ENCODE results near the gene TUBGCP6.

TUBGCP6 gene

DNA sequence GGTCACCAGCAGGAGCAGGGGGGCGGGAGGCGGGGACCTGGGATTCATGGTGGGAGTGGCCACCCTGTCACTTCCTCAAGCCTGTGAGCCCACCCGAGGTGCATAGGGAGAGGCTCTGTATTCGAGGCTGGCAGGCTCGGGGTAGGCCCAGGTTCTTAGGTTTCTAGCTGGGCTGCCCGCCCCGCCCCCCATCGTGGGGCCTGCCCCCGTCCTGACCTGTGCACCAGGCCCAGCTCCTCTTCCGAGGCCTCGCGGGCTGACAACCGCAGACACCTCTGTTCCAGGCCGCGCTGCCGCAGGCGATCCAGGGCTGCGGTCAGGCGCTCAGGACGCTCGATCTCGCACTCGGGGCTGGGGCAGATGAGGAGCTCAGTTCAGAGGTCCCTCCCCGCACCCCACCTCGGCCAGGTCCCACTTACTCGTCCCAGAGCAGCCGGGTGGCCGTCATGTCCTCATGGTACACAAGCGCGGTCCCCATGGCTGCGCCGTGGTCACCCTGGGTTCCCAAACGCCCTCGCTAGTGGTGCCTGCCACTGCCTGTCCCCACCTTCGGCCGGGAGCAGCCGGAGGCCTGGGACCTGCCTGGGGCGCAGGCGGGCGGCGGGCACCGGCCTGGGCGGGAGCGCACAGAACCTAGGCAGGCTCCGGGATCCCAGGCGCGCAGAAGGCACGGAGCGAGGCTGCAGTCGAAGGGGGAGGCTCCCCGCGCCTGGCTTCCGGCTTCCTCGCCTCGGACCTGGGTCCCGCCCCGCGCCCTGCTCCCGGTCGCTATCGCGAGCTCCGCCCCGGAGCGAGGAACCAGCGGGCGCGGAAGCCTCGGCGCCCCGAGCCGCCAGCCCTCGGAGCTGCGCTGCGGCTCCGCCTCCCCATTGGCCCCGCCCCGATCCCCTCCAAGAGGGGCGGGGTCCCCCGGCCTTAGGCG is 6.0 kb upstream of the TUBGCP6 start, which contains the start of gene HDAC10:
Gene HDAC10 (minus strand): TSS at position 711 of the 922 bp plus-strand sequence. CDS start 233 bp downstream, at position 478.
- DNase-seq: peak; percentile 82

DNA sequence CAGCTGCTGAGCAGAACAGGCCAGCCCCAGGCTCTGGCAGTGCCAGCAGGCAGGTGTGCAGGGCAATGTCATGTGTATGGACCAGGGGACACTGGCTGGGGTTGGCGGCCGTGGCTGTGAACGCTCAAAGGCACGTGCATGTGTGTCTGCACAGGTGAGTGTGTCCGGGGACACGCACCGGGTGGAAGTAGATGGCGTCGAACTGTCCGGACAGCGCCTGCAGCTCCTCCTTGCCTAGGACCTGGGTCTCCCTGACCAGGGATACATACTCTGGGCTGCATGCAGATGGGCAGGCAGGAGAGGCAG is 5.4 kb upstream of the TUBGCP6 start:
- DNase-seq: no peak

DNA sequence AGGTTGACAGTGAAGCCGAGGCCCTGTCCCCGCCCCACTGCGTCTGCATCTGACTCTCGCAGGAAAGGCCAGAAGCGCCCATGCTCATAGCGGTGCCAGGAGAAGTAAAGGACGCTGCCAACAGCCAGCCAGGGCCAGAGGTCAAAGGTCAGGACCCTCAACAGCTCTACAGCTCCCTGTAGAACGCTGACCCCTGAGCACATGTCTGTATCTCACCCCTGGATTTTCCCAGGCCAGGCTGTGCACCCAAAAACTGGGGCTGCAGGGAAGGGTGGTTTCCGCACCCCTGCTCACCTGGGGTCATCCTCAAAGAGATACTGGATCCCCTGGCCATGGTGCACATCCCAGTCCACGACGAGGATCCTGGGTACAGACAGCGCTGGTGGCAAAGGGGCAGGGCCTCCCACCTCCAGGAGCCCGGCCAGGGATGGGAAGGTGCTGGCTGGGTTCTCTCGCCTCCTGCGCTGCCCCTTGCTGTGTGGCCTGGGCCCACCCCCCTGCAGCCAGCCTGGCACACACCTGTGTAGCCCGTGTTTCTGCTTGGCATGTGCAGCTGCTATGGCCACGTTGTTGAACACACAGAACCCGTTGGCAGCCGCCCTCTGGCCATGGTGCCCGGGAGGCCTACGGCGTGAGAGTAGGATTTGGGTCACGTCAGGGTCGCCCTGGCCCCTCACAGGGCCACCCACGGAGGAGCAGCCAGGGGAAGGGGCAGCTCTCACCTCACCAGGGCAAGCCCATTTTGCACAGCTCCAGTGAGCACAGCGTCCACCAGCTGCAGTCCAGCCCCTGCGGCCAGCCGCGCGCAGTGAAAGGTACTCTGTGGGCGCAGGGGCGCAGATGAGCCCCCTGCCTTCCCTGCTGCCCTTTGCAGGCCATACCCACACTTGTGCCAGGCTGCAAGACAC is 4.8 kb upstream of the TUBGCP6 start:
- no peak for DNase-seq

DNA sequence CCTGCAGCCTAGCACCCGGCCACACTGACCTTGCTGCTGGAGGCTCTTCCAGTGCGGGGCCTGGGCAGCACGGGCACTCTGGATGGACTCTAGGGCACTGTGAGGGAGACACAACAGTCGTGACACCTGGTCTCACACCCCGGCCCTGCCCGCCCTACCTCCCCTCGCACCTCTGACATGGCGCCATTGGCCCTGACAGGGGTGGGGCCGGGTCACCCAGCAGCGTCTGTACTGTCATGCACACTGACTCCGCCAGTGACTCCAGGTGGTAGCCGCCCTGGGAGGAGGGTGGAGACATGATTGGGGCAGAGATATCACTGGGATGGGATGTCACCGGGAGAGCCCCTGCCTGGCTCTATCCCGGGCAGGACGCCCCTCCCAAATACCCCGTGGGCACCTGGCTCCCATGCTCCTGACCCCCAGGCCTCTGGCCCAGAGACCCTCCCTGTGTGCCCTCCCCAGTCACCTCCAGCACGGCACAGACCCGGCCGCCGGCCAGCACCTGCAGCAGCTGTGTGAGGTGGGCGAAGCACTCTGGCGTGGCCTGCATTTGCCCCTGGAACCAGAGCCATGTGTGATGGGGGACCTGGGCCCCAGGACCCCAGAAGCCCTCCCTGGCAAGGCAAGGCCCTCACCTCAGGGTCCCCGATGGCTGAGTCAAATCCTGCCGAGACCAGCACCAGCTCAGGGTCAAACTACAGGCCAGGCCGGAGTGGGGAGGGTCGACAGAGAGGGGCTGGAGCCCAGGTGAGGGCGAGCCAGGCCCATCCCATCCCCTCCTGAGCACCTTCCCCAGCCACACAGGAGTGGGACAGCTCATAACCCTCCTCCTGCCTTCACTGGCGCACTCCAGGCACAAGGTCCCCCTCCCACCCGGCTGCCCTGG is 3.6 kb upstream of the TUBGCP6 start:
- DNase-seq: no peak

DNA sequence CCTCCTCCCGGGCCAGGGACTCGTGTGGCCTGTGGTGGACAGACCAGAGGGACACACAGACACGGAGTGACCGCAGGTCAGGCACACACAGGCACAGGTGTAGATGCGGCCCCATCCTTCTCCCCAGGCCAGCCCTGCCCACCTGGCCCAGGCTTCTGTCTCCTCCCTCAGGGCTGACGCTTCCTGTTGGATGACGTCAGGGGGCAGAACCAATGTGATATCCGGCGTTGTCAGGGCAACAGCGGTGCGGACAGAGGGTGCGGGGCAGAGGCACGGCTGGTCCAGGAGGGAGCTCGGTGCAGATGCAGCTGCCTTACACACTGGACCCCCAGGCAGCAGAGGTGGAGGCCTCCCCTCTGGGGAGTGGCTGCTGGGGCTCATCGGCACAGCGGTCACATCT is 2.9 kb upstream of the TUBGCP6 start:
- DNase-seq: peak; percentile 55

DNA sequence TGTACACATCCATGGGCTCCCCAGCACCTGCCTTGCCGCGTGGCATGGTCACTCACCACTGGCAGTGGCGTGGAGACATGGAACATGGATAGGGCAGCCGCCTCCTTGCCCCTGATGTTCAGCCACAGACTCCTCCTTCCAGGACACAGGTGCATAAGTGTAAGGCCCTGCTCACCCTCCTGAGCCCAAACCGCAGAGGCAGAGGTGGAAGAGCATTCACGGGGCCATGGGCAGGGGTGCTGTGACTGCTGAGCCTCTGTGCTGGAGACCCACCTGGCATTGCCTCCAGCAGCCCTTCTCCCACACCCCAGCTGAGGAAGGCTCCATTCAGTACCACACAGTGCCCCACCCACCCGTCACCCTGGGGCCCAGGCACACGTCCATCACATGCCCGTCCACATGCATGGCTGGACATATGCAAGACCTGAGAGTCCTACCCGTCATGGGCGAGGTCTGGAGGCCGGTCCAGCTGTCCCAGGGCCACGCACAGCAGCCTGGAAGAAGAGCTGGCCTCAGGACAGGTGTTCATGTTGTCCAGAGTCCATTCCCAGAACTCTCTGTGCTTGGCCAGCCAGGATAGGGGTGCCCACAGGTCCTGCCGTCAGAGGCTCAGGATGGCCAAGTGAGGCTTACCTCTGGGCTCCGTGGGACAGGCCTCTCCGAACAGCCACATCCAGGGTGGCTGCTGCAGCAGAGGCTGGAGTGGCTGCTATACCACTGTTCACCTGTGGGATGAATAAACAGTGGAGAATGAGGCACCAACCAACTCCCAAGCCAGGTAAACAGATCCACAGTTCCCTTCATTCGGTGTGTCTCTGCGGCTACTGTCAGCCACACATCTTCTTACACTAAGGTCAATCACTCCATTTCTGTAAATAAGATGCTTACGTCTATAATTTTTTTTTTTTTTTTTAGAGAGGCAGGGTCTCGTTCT is 1.7 kb upstream of the TUBGCP6 start:
- no peak for DNase-seq

DNA sequence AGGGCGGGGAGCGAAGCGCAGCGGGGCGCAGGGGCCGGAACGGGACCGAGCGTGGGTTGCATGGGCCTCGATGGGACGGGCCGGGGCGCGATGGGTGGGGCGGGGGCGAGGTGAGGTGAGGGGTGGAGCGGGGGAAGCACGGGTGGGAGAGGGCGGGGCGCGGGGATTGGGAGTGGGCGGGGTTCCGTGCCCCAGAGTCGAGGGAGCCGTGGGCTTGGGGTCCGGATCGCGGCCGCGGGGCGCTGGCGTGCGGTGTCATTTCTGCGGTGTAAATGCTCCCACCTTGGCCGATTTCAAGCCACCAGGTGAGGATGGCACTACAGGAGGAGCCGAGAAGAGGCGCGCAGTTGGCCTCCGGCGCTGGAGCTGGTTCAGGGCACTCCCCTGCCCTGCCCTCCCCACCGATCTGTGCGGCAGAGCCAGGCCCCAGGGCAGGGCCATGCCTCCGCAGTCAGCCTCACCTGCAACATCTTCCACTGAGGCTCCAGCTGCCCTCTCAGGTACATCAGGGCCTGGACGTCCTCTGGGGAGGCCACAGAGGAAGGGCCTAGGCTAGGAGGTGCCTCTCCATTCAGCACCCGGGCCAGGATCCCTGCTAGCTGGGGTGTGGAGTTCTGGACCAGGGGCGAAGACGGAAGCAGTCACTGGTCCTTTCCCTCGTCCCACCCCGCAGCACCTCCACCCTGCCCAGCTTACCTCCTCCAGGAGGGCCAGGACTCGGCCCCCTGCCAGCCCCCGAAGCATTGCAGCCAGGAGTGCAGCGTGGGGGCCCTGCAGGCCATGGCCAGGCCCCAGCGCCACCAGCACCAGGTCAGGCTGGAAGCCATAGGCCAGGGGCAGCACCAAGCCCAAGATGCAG is 620 bp upstream of the TUBGCP6 start:
- DNase-seq: no peak

DNA sequence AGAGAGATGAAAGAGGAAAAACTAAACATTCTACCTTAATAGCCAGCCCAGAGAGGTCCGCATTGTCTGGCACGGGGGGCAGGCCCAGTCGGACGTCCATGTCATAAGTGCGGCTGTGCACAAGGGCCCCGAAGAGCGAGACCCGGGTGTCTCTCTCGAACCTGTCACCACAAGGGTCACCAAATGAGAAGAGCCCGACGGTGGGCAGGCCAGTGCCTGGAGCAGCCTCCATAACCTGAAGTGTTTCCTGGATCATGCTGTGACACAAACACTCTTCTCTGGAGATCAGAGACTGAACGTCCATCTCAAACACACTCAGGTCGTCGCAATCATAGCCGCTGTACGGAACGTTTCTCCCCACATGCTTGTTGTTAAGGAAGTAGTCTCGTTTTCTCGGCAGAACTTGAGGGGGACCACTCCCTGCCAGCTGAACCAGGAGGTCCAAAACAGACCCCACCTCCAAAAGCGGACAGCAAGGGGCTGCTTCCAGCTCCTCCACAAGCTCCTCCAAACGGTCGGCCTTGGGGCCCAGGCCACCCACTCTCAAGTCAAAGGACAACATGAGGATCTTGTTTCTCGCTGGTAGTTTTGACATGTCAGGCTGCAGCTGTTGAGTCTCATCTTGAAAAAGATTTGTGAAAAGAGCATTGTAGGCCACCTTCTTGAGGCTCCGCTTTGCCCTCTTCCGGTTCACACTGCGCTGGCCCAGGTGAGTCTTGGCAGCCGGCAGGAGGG is 971 bp downstream of the TUBGCP6 start:
- DNase-seq: no peak

DNA sequence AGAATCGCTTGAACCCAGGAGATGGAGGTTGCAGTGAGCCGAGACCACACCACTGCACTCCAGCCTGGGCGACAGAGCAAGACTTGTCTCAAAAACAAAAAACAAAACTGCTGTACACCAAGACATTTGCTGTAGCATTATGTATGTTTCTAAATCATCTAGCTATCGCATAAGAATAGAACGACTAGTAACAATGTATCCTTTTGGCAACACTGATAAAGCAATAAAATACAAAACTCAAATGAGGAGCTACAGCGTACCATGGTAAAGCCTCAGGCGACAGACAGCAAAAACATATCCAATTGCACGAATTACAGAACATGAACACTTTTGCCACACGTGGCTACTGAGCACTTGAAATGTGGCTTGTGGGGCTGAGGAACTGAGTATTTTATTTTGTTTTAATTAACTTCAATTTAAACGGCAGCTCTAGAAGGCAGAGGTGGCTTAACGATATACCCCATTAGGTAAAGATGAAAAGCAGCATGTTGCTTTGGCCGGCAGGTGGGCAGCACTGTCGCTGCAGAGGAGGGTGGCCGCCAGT is 2.3 kb downstream of the TUBGCP6 start:
- no peak for DNase-seq

DNA sequence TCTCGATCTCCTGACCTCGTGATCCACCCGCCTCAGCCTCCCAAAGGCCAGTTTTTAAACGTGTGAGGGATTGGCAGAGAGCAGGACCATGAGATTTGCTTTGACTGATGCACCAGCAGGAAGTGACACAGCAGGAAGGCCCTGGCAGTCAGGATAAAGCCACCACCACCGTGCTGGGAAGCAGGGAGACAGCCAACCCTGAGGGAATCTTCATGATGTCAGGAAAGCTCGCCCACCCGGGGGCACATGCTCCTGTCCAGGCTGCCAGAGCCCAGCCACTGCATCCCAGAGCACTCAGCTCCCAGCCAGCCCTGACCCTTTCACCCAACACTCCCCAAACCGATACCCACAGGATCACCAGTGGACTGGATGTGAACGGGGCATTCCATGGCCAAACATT is 6.1 kb downstream of the TUBGCP6 start:
- no peak for DNase-seq

DNA sequence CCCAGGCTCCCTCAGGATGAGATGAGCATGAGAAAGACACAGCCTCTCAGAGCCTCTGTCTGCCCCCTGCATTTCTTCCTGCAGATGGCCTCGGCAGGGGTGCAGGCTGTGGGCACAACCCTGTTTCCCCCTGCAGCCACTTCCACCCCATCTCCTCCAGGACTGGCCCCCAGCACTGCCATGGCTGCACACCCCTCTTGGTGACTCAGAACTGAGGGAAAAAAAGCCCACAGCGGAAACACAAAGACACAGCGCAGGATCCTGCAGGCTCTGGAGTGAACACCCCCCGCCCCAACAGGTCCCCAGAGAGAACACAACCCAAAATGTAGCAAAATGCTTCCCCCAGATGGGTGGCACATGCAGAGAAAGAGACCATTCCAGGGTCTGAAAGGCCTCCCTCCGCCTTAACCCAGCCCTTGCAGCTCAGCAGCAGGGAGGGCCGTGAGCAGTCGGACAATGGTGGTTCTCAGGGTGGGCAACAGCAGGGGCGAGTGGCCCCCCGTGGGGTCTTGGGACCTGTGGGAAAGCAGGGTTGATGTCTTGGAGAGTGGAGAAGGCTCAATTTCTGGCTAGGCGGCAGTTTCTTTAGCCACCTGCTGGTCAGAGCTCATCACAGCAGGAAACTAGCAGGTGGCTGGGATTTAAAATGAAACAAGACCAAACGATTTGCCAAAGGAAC is 8.0 kb downstream of the TUBGCP6 start:
- no peak for DNase-seq

DNA sequence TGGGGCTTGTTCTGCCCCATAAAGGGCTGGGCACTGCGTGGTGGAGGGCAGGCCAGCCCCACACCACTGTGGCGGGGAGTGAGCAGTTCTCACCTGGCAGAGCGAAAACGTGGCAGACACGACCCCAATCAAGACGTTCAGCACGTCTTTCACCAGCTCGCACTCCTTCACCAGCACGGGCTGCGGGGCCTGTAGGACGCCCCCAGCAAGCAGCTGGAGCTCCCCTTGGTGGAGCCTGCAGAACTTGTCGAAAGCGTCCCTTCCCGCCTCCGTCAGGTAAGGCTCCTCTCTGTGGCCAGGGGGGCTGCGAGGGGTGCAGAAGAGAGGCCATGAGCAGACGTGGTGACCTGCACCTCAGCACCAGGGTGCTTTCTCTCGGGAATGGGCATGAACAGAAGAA is 11.6 kb downstream of the TUBGCP6 start:
- no peak for DNase-seq

DNA sequence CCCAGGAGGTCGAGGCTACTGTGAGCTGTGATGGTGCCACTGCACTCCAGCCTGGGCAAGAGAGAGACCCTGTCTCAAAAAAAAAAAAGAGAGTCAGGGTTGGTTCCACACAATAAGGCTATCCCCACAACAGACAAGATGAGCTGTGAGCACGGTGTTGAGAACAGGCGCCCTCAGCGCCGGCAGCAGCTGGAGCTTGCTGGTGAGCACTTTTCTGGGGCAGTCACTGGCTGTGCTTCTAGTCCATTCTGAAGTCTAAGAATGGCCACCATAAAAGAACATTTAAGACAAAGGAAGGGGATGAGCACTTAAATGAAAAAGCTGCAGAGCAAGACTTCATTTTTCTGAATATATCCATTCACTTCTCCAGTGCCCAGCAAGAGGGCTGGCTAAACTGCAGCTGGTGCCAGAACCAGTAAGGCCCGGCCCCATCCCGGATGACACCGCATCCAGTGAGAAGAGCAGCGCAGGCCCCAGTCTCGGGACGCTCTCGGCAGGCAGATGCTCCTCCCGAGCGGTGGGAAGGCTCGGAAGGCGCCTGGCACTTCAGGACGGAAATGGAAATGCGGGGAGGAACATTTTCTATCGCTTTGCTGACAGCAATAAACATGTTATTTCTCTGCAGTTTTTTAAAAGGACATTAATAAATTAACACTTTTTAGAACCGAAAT is 12.2 kb downstream of the TUBGCP6 start:
- no peak for DNase-seq

DNA sequence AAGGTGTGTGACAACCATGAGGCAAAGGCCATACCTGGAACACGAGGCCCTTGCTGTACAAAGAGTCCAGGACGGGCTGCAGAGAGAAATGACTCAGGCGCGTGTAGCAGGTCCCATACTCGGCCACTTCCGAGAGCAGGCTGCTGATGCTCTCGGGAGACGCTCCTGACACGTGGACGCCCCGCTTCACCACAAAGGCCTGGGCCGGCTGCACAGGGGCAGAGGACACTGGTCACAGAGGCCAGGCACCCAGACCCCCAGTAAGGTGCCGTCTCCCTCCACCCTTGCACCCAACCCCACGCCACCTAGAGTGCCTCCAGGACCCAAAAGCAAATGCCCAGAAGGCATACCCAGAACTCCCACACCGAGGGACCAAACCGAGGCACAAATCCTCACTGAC is 15.5 kb downstream of the TUBGCP6 start:
- DNase-seq: no peak

DNA sequence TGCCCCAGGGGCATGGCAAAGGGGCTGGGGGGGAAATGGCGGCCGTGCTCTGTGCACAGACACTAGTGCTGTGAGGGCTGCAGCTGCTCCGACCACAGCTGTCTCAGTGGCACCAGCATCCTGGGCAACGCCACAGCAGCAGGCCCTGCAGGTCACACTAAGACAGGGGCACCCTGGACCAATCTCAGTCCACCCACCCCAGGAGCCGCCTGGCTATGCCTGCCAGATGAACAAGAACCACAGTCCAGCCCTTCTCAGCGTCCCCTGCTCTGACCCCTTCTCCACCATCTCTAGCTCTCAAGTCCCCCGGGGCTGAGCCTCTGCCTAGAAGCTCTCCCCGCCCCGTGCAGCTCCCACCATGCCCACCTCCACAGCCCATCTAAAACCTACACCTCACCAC is 16.5 kb downstream of the TUBGCP6 start:
- no peak for DNase-seq

DNA sequence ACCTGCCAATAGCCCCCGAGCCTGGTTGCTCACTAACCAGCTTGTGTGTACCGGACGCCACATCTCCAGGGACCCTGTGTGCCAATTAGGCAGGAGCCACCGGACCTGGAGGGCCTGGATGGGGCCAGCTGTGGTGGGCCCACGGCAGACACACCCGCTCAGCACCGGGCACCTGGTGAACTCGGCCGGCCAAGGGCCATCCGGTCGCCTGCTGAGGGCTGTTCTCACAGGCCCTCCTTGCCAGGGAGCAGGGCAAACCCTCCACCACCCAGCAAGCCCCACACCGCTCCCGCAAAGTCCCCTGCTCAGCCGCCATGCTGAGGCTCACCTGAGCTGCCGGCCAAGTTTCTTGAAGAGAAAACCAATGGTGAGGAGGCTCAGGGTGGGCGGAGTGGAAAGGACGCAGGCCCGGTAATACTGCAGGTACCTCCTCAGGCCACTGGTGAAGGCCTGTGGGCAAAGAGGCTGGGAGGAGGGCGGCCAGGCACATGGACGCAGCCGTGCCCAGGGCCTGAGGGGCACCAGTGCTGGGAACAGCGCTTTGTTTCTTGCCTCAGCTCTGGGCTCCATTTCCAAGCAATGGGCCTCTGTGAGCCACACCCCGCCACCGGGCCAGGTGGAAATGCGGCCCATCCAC is 17.1 kb downstream of the TUBGCP6 start:
- no peak for DNase-seq

DNA sequence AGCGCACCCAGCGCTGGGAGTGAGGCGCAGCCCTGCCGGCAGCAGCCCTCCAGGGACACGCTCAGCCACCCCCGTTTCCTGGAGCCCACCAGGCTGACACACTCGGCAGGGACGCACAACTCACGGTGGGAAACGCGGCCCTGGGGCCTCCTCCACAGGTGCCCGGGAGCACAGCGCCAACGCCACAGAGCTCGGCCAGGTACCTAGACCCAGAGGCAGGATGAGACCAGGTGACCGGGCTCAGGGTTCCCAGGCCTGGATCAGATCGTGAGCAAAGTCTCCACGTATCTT is 18.0 kb downstream of the TUBGCP6 start:
- DNase-seq: no peak

Data from activated naive CD4-positive, alpha-beta T cell treated with Interleukin-2 at 50 U/mL for 16 hours (primary cell).